ENCODE measurements around the gene HTR1D. TPM values are rescaled to one million over a fixed set of nuclear protein-coding genes. Genes with fewer than 3 reads are reported as not detected.

HTR1D gene
- total RNA-seq, 1 experiment from 2014 or later: 5.4 TPM

GRCh38 chr1:23198373-23198772 lies 18.9 kb downstream of the HTR1D start:
- ChIA-PET POLR2A (no interaction called here), CTCF (no interaction called here)
- ATAC-seq: no peak
- DNase-seq (ENCODE audit: low spot score): no peak
- Mint-ChIP-seq H3K9me3 (peaks cover 6% of the 10 kb centered on the region), H3K27ac (no peak overlapping the region), H3K36me3 (peaks cover 7% of the 10 kb centered on the region), H3K4me1 (peaks cover 4% of the 10 kb centered on the region; the same call in 1 of the 2 replicates), H3K4me3 (no peak overlapping the region), H3K27me3 (ENCODE audit: low read depth) (no peaks in the 10 kb centered on the region)
- TF ChIP-seq NFATC4 (CRISPR knock-in tag; IDR thresholded peaks at IDR 0.05) (no peak), E2F1 (CRISPR knock-in tag; IDR thresholded peaks at IDR 0.05) (no peak), NR2C2 (CRISPR knock-in tag; IDR thresholded peaks at IDR 0.05) (no peak), AFF4 (CRISPR knock-in tag; IDR thresholded peaks at IDR 0.05; ENCODE audit: borderline replicate concordance) (no peak), ERG (CRISPR knock-in tag; IDR thresholded peaks at IDR 0.05) (no peak), MYBL2 (CRISPR knock-in tag; IDR thresholded peaks at IDR 0.05) (no peak), E2F5 (CRISPR knock-in tag; IDR thresholded peaks at IDR 0.05) (no peak), EMX1 (CRISPR knock-in tag; IDR thresholded peaks at IDR 0.05) (no peak), PRRX2 (CRISPR knock-in tag; IDR thresholded peaks at IDR 0.05) (no peak), HMGXB4 (CRISPR knock-in tag; IDR thresholded peaks at IDR 0.05) (no peak), FOXK1 (CRISPR knock-in tag; IDR thresholded peaks at IDR 0.05) (no peak), JAZF1 (CRISPR knock-in tag; IDR thresholded peaks at IDR 0.05) (no peak), ATF1 (CRISPR knock-in tag; IDR thresholded peaks at IDR 0.05) (no peak), ZNF317 (CRISPR knock-in tag; IDR thresholded peaks at IDR 0.05; ENCODE audit: borderline replicate concordance, low read depth) (no peak)

- H3K36me3 Mint-ChIP-seq: peaks cover 8% of the 10 kb centered on the region
- TF ChIP-seq ATF2 (CRISPR knock-in tag; IDR thresholded peaks at IDR 0.05; ENCODE audit: borderline replicate concordance, low read depth): no peak
- TF ChIP-seq ATF3 (CRISPR knock-in tag; conservative IDR thresholded peaks at IDR 0.05): no peak
- no peak for TF ChIP-seq GRHL2 (CRISPR knock-in tag; IDR thresholded peaks at IDR 0.05; ENCODE audit: insufficient replicate concordance, severe bottlenecking)
- no peak for TF ChIP-seq NFYB (CRISPR knock-in tag; conservative IDR thresholded peaks at IDR 0.05; ENCODE audit: low read depth)
- TF ChIP-seq SMAD3 (CRISPR knock-in tag; IDR thresholded peaks at IDR 0.05; ENCODE audit: borderline replicate concordance): no peak
- no peak for TF ChIP-seq NFE2L1 (CRISPR knock-in tag; IDR thresholded peaks at IDR 0.05)
- TF ChIP-seq ZBTB21 (CRISPR knock-in tag; IDR thresholded peaks at IDR 0.05; ENCODE audit: borderline replicate concordance): no peak
- TF ChIP-seq FOXK1 (CRISPR knock-in tag; IDR thresholded peaks at IDR 0.05): no peak
- TF ChIP-seq CDX4 (CRISPR knock-in tag; IDR thresholded peaks at IDR 0.05; ENCODE audit: borderline replicate concordance): no peak
- TF ChIP-seq RORB (CRISPR knock-in tag; IDR thresholded peaks at IDR 0.05): no peak
- no peak for TF ChIP-seq NR1H2 (CRISPR knock-in tag; IDR thresholded peaks at IDR 0.05)
Observed at GRCh38 chr1:23196627-23197328, 20.5 kb downstream of the HTR1D start.

More at GRCh38 chr1:23196627-23197328, 20.5 kb downstream of the HTR1D start:
- Mint-ChIP-seq H3K27me3 (ENCODE audit: low read depth) (no peaks in the 10 kb centered on the region), H3K27ac (peak overlapping the region; percentile 11; the same call in 1 of the 2 replicates), H3K4me1 (peaks cover 4% of the 10 kb centered on the region; the same call in 1 of the 2 replicates), H3K4me3 (no peak overlapping the region), H3K9me3 (peaks cover 6% of the 10 kb centered on the region)
- ATAC-seq (no peak), DNase-seq (ENCODE audit: low spot score) (no peak)
- ChIA-PET POLR2A (interaction anchor here (0.7 kb wide), 1 partner anchor 103 kb away, joined by 3 read pairs; no protein-coding TSS in a partner anchor), CTCF (interaction anchor here (0.8 to 2.1 kb wide), 4 partner anchors 12 to 98 kb away, joined by 3 to 11 read pairs (median 5); no protein-coding TSS in a partner anchor)

Measured in WTC11 (cell line).